Esophagus squamous epithelium (tissue), 5 donors: ENCODE data around the gene TACSTD2. TPM values are rescaled to one million over a fixed set of nuclear protein-coding genes. Genes with fewer than 3 reads are reported as not detected.
"Not testable (repeated sequence)": the region's sequence is repeated elsewhere in the genome, so short reads cannot be mapped to it uniquely, and the experiment has no call there.

Experiments
- DNase-seq: peaks from one replicate; lab custom pipeline; 2025; lab: John Stamatoyannopoulos, UW
- H3K27ac ChIP-seq, 4 donors: fragments of 200-600 bp; sonication (generic); one replicate each; pipeline ENCODE4 v1.5.1; 2016 to 2019; ENCODE audit warnings: mild to moderate bottlenecking in 1 of 4
- H3K27me3 ChIP-seq, 4 donors: fragments of 200-600 bp; sonication (generic); 1 replicate in 3 of 4; 2 replicates in 1 of 4; pipeline versions ENCODE4 v1.5.1 to v1.6.0; 2017 to 2021; ENCODE audit warnings: antibody characterized with exemption in 1 of 4
- H3K36me3 ChIP-seq, 3 donors: fragments of 200-600 bp; sonication (generic); one replicate each; pipeline ENCODE4 v1.5.1; 2016 to 2019
- H3K4me1 ChIP-seq, 3 donors: fragments of 200-600 bp; sonication (generic); one replicate each; pipeline ENCODE4 v1.5.1; 2017 to 2019
- H3K4me3 ChIP-seq, 4 donors: fragments of 200-600 bp; sonication (generic); 1 replicate in 3 of 4; 2 replicates in 1 of 4; pipeline ENCODE4 v1.5.1; 2016 to 2019; ENCODE audit warnings: mild to moderate bottlenecking in 2 of 4, moderate library complexity in 1 of 4
- H3K9me3 ChIP-seq, 3 donors: fragments of 200-600 bp; sonication (generic); one replicate each; pipeline ENCODE4 v1.5.1; 2016 to 2019
- CTCF ChIP-seq, 6 experiments: fragments of 450-650 bp in 4 of 6; fragments of 200-600 bp in 2 of 6; sonication (generic) in 2 of 6; IDR thresholded peaks; one replicate each; pipeline ENCODE4 v1.5.1; 2016 to 2019; ENCODE audit warnings: antibody characterized with exemption in 6 of 6, mild to moderate bottlenecking in 4 of 6, moderate library complexity in 4 of 6
- POLR2A ChIP-seq, 4 donors: fragments of 450-650 bp; IDR thresholded peaks; one replicate each; pipeline ENCODE4 v1.6.1; 2017; ENCODE audit warnings: antibody characterized with exemption in 4 of 4, mild to moderate bottlenecking in 4 of 4, moderate library complexity in 3 of 4
- WGBS, 2 donors: methylation state at CpG; one replicate each; pipeline ENCODE4 v1.1.5; 2018; 5-methylcytosine and 5-hydroxymethylcytosine counted together
- intact Hi-C: fragments of 100-400 bp; cut with DNase I; formaldehyde crosslinking; loops from one replicate; pipeline ENCODE4 v1.15.0; 2022
- total RNA-seq, 4 donors: library from RNA; depleted of rRNA; stranded (reverse); fragments of >200 nt; gene quantifications; one replicate each; pipeline ENCODE4 v1.1.0, GENCODE V29; 2016
- donor health status: DM: yes; HTN: yes; CAD: no.

The TACSTD2 gene
- total RNA-seq, 4 donors from 2014 or later = 565 to 1,522 (median 625) TPM

GRCh38 chr1:58584082-58584895 is 7.2 kb upstream of the TACSTD2 start:
- H3K4me3 ChIP-seq = peak overlapping the region in 1 of 4 donors; percentile 17
- WGBS, 2 donors = 6 to 8% methylated on average over 3 to 7 of the region's 8 CpGs
- intact Hi-C loops = no loop called here
- H3K27me3 ChIP-seq = no peaks in the 10 kb centered on the region
- H3K9me3 ChIP-seq = no peaks in the 10 kb centered on the region
- no peak for TF ChIP-seq POLR2A (IDR thresholded peaks at IDR 0.05)
- no peak for TF ChIP-seq CTCF (IDR thresholded peaks at IDR 0.05)
- no peaks in the 10 kb centered on the region for H3K36me3 ChIP-seq
- DNase-seq = no peak
- H3K4me1 ChIP-seq = peaks cover 32 to 73% (median 33%) of the 10 kb centered on the region in 3 donors
- peak overlapping the region; percentile 75 to 94 (median 89) for H3K27ac ChIP-seq

- Histone ChIP-seq H3K4me1 (peaks cover 27 to 70% (median 33%) of the 10 kb centered on the region in 3 donors), H3K9me3 (no peaks in the 10 kb centered on the region), H3K27ac (peak overlapping the region; percentile 75 to 94 (median 89)), H3K4me3 (no peak overlapping the region), H3K36me3 (no peaks in the 10 kb centered on the region), H3K27me3 (no peaks in the 10 kb centered on the region)
- TF ChIP-seq POLR2A (IDR thresholded peaks at IDR 0.05) = no peak
- WGBS, 2 donors = 14 to 21% methylated on average over 1 of the region's 1 CpG
- DNase-seq = no peak
- intact Hi-C loops = no loop called here
Observed at GRCh38 chr1:58583496-58583895, 6.4 kb upstream of the TACSTD2 start.

- H3K27ac ChIP-seq, H3K36me3 ChIP-seq, H3K9me3 ChIP-seq, DNase-seq, intact Hi-C loops, H3K4me3 ChIP-seq, H3K27me3 ChIP-seq: not testable (repeated sequence)
- H3K4me1 ChIP-seq = peaks cover 27 to 74% (median 42%) of the 10 kb centered on the region in 3 donors
- WGBS, 2 donors = 100% methylated on average over 1 of the region's 1 CpG
Observed at GRCh38 chr1:58582143-58582542, 5.1 kb upstream of the TACSTD2 start.

GRCh38 chr1:58581641-58582040 is 4.6 kb upstream of the TACSTD2 start:
- DNase-seq = no peak
- Histone ChIP-seq H3K27ac (no peak overlapping the region), H3K27me3 (peaks cover 0 to 10% (median 0%) of the 10 kb centered on the region in 4 donors), H3K36me3 (peaks cover 0 to 1% (median 0%) of the 10 kb centered on the region in 3 donors), H3K4me3 (no peak overlapping the region), H3K4me1 (peaks cover 28 to 74% (median 42%) of the 10 kb centered on the region in 3 donors), H3K9me3 (no peaks in the 10 kb centered on the region)
- TF ChIP-seq CTCF (IDR thresholded peaks at IDR 0.05) = no peak
- no peak for TF ChIP-seq POLR2A (IDR thresholded peaks at IDR 0.05)
- intact Hi-C loops = no loop called here
- WGBS, 2 donors = 66 to 83% methylated on average over 2 of the region's 2 CpGs

- Histone ChIP-seq H3K27ac (peak overlapping the region in 2 of 4 donors; percentile 77 to 81), H3K27me3 (peaks cover 0 to 19% (median 0%) of the 10 kb centered on the region in 4 donors), H3K4me3 (no peak overlapping the region), H3K4me1 (peaks cover 26 to 68% (median 29%) of the 10 kb centered on the region in 3 donors), H3K9me3 (no peaks in the 10 kb centered on the region), H3K36me3 (peaks cover 0 to 8% (median 0%) of the 10 kb centered on the region in 3 donors)
- intact Hi-C loops = no loop called here
- TF ChIP-seq CTCF (IDR thresholded peaks at IDR 0.05) = no peak
- no peak for TF ChIP-seq POLR2A (IDR thresholded peaks at IDR 0.05)
- DNase-seq = no peak
- WGBS, 2 donors = 24 to 50% methylated on average over 1 of the region's 1 CpG
Observed at GRCh38 chr1:58580186-58580585, 3.1 kb upstream of the TACSTD2 start.

GRCh38 chr1:58577654-58578030 is 590 bp upstream of the TACSTD2 start:
- H3K4me3 ChIP-seq = peak overlapping the region; percentile 69 to 89 (median 79)
- intact Hi-C loops = no loop called here
- H3K36me3 ChIP-seq = peaks cover 0 to 8% (median 0%) of the 10 kb centered on the region in 3 donors
- peaks cover 7 to 67% (median 8%) of the 10 kb centered on the region in 3 donors for H3K4me1 ChIP-seq
- H3K27ac ChIP-seq = peak overlapping the region; percentile 93 to 99 (median 96)
- no peak for TF ChIP-seq CTCF (IDR thresholded peaks at IDR 0.05)
- no peak for TF ChIP-seq POLR2A (IDR thresholded peaks at IDR 0.05)
- H3K9me3 ChIP-seq = no peaks in the 10 kb centered on the region
- 14 to 17% methylated on average over 3 of the region's 3 CpGs for WGBS, 2 donors
- DNase-seq = no peak
- peaks cover 0 to 19% (median 0%) of the 10 kb centered on the region in 4 donors for H3K27me3 ChIP-seq
